ENCODE results near the gene KAT8. TPM values are rescaled to one million over a fixed set of nuclear protein-coding genes. Genes with fewer than 3 reads are reported as not detected.

The KAT8 gene
- total and polyA plus RNA-seq, 2 of the 13 experiments (the other 11 are each of a cell fraction or from before 2014, with no cell fraction given): 79.0 to 84.2 TPM

GRCh38 chr16:31179747-31180459 lies 62.4 kb downstream of the KAT8 start, which contains the start of gene FUS (continued):
- TF ChIP-seq GPBP1L1 (CRISPR knock-in tag; IDR thresholded peaks at IDR 0.05) (no peak), HOXD1 (CRISPR knock-in tag; IDR thresholded peaks at IDR 0.05) (peak; percentile 81; the same call in 1 of the 2 replicates), ZNF547 (CRISPR knock-in tag; IDR thresholded peaks at IDR 0.05) (peak; percentile 97; the same call in 1 of the 2 replicates), MZF1 (CRISPR knock-in tag; IDR thresholded peaks at IDR 0.05; ENCODE audit: borderline replicate concordance) (no peak; the same call in 1 of the 2 replicates), IRF9 (CRISPR knock-in tag; IDR thresholded peaks at IDR 0.05; ENCODE audit: borderline replicate concordance) (peak; percentile 90; the same call in 1 of the 2 replicates), MAX (IDR thresholded peaks at IDR 0.05) (peak; percentile 65; the same call in 1 of the 2 replicates), NR2F1 (CRISPR knock-in tag; IDR thresholded peaks at IDR 0.05) (no peak), EED (CRISPR knock-in tag; IDR thresholded peaks at IDR 0.05) (peak; percentile 96), ARNT (IDR thresholded peaks at IDR 0.05) (no peak), ZNF234 (CRISPR knock-in tag; conservative IDR thresholded peaks at IDR 0.05) (peak; percentile 97), FOXO1 (CRISPR knock-in tag; IDR thresholded peaks at IDR 0.05) (peak; percentile 88), BATF2 (CRISPR knock-in tag; IDR thresholded peaks at IDR 0.05) (peak; percentile 93), ZNF263 (CRISPR knock-in tag; IDR thresholded peaks at IDR 0.05) (peak; percentile 82), AGO1 (IDR thresholded peaks at IDR 0.05; ENCODE audit: low read depth, low read length, poor library complexity, severe bottlenecking) (no peak), SATB2 (CRISPR knock-in tag; IDR thresholded peaks at IDR 0.05) (peak; percentile 92), ZNF775 (CRISPR knock-in tag; IDR thresholded peaks at IDR 0.05; ENCODE audit: borderline replicate concordance) (0 out of 2 replicates have a peak, but pooled peaks have one; percentile 82), ZNF430 (CRISPR knock-in tag; IDR thresholded peaks at IDR 0.05) (peak; percentile 86; the same call in 1 of the 2 replicates), ZNF296 (CRISPR knock-in tag; conservative IDR thresholded peaks at IDR 0.05) (peak; percentile 79), ZNF24 (IDR thresholded peaks at IDR 0.05) (0 out of 2 replicates have a peak, but pooled peaks have one; percentile 51), ZNF414 (CRISPR knock-in tag; IDR thresholded peaks at IDR 0.05) (no peak; the same call in 1 of the 2 replicates), PPARG (CRISPR knock-in tag; conservative IDR thresholded peaks at IDR 0.05) (peak; percentile 60), ZNF800 (CRISPR knock-in tag; IDR thresholded peaks at IDR 0.05) (peak; percentile 48), NR0B2 (CRISPR knock-in tag; IDR thresholded peaks at IDR 0.05) (peak; percentile 68), HMG20A (CRISPR knock-in tag; IDR thresholded peaks at IDR 0.05; ENCODE audit: borderline replicate concordance) (no peak)

Data from HepG2 (cell line).